ENCODE results near the gene NDUFS2.
A peak's percentile ranks its signal among the peaks of the same experiment; 100 is the strongest.

NDUFS2 gene

GRCh38 chr1:161201836-161202712 is at the start of gene NDUFS2:
Gene NDUFS2, plus strand, starts transcription at chr1:161202367. Its CDS starts 19 bp downstream, at chr1:161202386.
- DNase-seq (ENCODE audit: low spot score) = peak; percentile 99

GRCh38 chr1:161153176-161153575 is 49.0 kb upstream of the NDUFS2 start:
- DNase-seq (ENCODE audit: low spot score) = no peak

- peak; percentile 89 for DNase-seq (ENCODE audit: low spot score)
These were observed 48.4 kb upstream of the NDUFS2 start, which contains the start of gene UFC1 for GRCh38 chr1:161153682-161154337. Gene UFC1, plus strand, starts transcription at chr1:161153978. Its CDS starts 20 bp downstream, at chr1:161153998.

- no peak for DNase-seq (ENCODE audit: low spot score)
These were observed 44.3 kb upstream of the NDUFS2 start for GRCh38 chr1:161157867-161158266.

- DNase-seq (ENCODE audit: low spot score) = no peak
These were observed 43.7 kb upstream of the NDUFS2 start for GRCh38 chr1:161158316-161159010.

- peak; percentile 93 for DNase-seq (ENCODE audit: low spot score)
These were observed 42.9 kb upstream of the NDUFS2 start, which contains the start of gene USP21 for GRCh38 chr1:161159087-161159912. Gene USP21, plus strand, starts transcription at chr1:161159500. Its CDS starts 1,141 bp downstream, at chr1:161160641.

GRCh38 chr1:161159913-161160243 is 42.3 kb upstream of the NDUFS2 start:
- no peak for DNase-seq (ENCODE audit: low spot score)

- DNase-seq (ENCODE audit: low spot score) = no peak
These were observed 41.5 kb upstream of the NDUFS2 start for GRCh38 chr1:161160671-161161145.

- no peak for DNase-seq (ENCODE audit: low spot score)
These were observed 40.5 kb upstream of the NDUFS2 start for GRCh38 chr1:161161652-161162051.

GRCh38 chr1:161162052-161162451 is 40.1 kb upstream of the NDUFS2 start:
- no peak for DNase-seq (ENCODE audit: low spot score)

- DNase-seq (ENCODE audit: low spot score) = no peak
These were observed 39.4 kb upstream of the NDUFS2 start for GRCh38 chr1:161162806-161163205.

GRCh38 chr1:161163793-161164192 is 38.4 kb upstream of the NDUFS2 start:
- no peak for DNase-seq (ENCODE audit: low spot score)

- no peak for DNase-seq (ENCODE audit: low spot score)
These were observed 37.1 kb upstream of the NDUFS2 start for GRCh38 chr1:161164901-161165610.

GRCh38 chr1:161165742-161166668 is 36.2 kb upstream of the NDUFS2 start, which contains the start of gene PPOX:
Gene PPOX, plus strand, starts transcription at chr1:161166426. Its CDS starts 422 bp downstream, at chr1:161166848.
- DNase-seq (ENCODE audit: low spot score) = peak; percentile 99

- no peak for DNase-seq (ENCODE audit: low spot score)
These were observed 35.3 kb upstream of the NDUFS2 start for GRCh38 chr1:161166669-161167548.

- no peak for DNase-seq (ENCODE audit: low spot score)
These were observed 33.3 kb upstream of the NDUFS2 start for GRCh38 chr1:161168906-161169305.

GRCh38 chr1:161171191-161171590 is 31.0 kb upstream of the NDUFS2 start:
- DNase-seq (ENCODE audit: low spot score) = no peak

GRCh38 chr1:161171696-161172095 is 30.5 kb upstream of the NDUFS2 start:
- no peak for DNase-seq (ENCODE audit: low spot score)

GRCh38 chr1:161172349-161172748 is 29.8 kb upstream of the NDUFS2 start:
- DNase-seq (ENCODE audit: low spot score) = no peak

Measured in putamen (tissue), 1 donor.